Measurements from ENCODE around the gene TBK1.

Gene TBK1

DNA sequence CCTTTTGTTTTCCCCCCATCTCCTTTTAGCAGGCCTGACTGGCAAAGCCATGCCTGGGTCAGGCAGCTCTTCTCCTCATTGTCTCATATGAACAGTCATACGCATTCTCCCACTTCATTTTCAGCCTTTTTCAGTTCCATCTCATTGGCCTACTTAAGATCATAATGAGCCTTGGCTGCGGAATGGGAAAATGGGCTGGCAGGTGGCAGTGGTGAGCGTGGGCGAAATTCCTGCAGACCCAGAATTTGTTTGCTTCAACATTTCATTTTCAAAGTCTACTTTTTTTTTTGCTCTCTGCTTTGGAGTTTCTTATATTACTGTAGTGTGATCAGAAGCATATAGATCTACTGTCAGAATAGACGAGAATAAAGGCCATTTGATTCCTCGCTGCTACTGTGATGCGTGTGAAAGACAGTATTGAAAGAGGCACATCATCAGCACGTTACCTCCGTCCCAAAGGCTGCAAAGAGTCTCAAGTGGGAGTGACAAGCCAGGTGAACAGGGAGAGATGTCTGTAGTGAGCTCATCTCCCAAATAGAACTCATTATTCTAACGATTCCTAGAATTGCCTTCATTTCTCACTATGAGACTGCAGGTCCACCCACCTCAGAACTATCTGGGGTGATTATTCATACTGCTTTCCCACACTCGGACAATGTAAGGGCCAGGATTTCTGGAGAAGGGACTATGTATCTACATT is 73.7 kb downstream of the TBK1 start:
- H3K9me3 Mint-ChIP-seq, result no peaks in the 10 kb centered on the region
- peaks cover 10% of the 10 kb centered on the region for H3K27me3 Mint-ChIP-seq (ENCODE audit: low read depth)
- no peak overlapping the region for H3K4me3 Mint-ChIP-seq
- no peak overlapping the region for H3K27ac Mint-ChIP-seq
- no peaks in the 10 kb centered on the region for H3K36me3 Mint-ChIP-seq (ENCODE audit: low read depth)
- H3K4me1 Mint-ChIP-seq, result peaks cover 19% of the 10 kb centered on the region
- TF ChIP-seq, protein P1, sequence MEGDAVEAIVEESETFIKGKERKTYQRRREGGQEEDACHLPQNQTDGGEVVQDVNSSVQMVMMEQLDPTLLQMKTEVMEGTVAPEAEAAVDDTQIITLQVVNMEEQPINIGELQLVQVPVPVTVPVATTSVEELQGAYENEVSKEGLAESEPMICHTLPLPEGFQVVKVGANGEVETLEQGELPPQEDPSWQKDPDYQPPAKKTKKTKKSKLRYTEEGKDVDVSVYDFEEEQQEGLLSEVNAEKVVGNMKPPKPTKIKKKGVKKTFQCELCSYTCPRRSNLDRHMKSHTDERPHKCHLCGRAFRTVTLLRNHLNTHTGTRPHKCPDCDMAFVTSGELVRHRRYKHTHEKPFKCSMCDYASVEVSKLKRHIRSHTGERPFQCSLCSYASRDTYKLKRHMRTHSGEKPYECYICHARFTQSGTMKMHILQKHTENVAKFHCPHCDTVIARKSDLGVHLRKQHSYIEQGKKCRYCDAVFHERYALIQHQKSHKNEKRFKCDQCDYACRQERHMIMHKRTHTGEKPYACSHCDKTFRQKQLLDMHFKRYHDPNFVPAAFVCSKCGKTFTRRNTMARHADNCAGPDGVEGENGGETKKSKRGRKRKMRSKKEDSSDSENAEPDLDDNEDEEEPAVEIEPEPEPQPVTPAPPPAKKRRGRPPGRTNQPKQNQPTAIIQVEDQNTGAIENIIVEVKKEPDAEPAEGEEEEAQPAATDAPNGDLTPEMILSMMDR (IDR thresholded peaks at IDR 0.05; ENCODE audit: unreplicated experiment in 3 of 3), result no peak

DNA sequence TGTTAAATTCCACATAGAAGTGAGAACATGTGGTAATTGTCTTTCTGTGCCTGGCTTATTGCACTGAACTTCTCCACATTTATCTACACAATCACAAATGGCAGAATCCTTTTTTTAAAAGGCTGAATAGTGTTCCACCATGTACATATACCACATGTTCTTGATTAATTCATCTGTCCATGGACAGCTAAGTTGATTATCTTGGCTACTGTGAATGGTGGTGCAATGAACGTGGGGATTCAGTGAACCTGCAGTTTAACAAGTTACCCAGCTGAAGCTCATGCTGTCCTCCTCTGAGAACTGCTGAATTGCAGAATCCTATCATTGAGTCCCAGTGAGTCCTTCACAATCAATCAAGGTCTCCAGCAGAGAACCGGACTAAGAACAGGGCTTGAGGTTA is 74.9 kb downstream of the TBK1 start:
- no peak overlapping the region for H3K4me3 Mint-ChIP-seq
- peaks cover 10% of the 10 kb centered on the region for H3K27me3 Mint-ChIP-seq (ENCODE audit: low read depth)
- no peaks in the 10 kb centered on the region for H3K9me3 Mint-ChIP-seq
- no peaks in the 10 kb centered on the region for H3K36me3 Mint-ChIP-seq (ENCODE audit: low read depth)
- H3K4me1 Mint-ChIP-seq, result peaks cover 25% of the 10 kb centered on the region
- TF ChIP-seq, protein P1 (IDR thresholded peaks at IDR 0.05; ENCODE audit: unreplicated experiment in 3 of 3), result no peak
- H3K27ac Mint-ChIP-seq, result no peak overlapping the region

DNA sequence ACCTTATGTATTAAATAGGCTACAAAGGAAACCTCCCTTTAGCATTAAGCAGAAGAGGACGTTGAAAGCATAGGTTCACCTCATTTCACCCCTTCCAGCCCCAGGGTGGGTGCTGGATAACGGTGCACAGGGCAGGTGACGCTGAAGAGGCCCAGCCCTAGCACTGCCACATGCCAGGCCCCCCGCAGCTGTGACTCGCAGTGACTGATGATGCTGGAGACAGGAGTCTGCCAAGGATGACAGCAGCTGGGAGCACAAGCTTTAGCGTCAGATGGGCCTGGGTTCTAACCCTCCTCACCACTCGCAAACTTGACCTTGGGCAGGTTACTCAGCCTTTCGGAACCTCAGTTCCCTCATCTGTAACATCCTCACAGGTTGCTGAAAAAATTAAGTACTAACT is 76.7 kb downstream of the TBK1 start:
- TF ChIP-seq, protein P1 (IDR thresholded peaks at IDR 0.05; ENCODE audit: unreplicated experiment in 3 of 3), result no peak
- Mint-ChIP-seq H3K27ac (no peak overlapping the region), H3K9me3 (no peaks in the 10 kb centered on the region), H3K4me3 (no peak overlapping the region), H3K4me1 (peaks cover 31% of the 10 kb centered on the region), H3K36me3 (ENCODE audit: low read depth) (no peaks in the 10 kb centered on the region), H3K27me3 (ENCODE audit: low read depth) (peaks cover 6% of the 10 kb centered on the region)

DNA sequence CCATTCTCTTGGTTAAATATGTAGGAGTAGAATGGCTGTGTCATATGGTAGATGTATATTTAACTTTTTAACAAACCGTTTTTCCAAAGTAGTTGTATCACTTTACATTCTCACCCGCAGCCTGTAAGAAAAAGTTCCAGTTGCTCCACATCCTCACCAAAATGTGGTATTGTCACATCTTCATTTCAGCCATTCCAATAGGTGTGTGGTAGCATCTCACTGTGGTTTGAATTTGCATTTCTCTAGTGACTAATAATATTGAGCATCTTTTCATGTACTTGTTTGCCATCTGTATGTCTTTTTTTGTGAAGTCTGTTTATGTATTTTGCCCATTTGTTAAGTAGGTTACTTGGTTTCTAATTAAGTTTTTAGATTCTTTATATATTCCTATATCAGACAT is 78.6 kb downstream of the TBK1 start:
- Mint-ChIP-seq H3K36me3 (ENCODE audit: low read depth) (no peaks in the 10 kb centered on the region), H3K4me3 (no peak overlapping the region), H3K27me3 (ENCODE audit: low read depth) (peaks cover 1% of the 10 kb centered on the region), H3K9me3 (no peaks in the 10 kb centered on the region), H3K4me1 (peaks cover 34% of the 10 kb centered on the region), H3K27ac (no peak overlapping the region)
- TF ChIP-seq, protein P1 (IDR thresholded peaks at IDR 0.05; ENCODE audit: unreplicated experiment in 3 of 3), result no peak

DNA sequence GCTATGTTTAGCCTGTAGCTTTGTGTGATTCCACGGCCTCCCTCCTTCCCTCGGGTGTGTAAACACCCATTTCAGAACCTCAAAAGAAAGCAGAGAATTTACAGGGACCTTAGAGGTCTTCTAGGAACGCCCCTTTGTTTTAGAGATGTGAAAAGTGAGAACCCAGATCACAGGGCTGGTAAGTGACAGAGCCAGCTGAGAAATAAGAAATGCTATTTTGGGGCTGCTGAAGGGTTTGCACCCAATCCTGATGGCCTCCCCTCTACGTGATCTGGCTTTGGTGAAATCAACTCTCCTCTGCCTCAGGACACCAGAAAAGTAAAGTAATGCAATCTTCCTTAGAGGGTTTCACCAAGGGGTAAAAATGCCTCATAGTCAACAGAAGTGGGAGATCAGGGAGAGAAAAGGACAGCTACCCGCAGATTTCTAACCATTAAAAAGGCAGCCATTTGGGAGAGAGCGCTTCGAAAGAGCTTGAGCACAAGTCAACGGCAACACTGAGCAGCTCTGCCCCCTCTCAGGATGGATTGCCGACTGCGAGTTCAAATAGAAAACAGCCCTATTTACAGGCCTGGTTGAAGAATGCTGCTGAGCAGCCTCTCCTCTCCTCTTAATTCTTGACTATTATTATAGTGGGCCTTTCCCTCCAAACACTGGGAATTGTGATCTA is 79.9 kb downstream of the TBK1 start:
- peaks cover 33% of the 10 kb centered on the region for H3K4me1 Mint-ChIP-seq
- peak overlapping the region in 2 of 3 experiments; percentile 22 to 47 for H3K4me3 Mint-ChIP-seq
- H3K27ac Mint-ChIP-seq, result peak overlapping the region; percentile 56 to 97 (median 84)
- H3K27me3 Mint-ChIP-seq (ENCODE audit: low read depth), result no peaks in the 10 kb centered on the region
- H3K9me3 Mint-ChIP-seq, result no peaks in the 10 kb centered on the region
- TF ChIP-seq, protein P1 (IDR thresholded peaks at IDR 0.05; ENCODE audit: unreplicated experiment in 3 of 3), result no peak
- H3K36me3 Mint-ChIP-seq (ENCODE audit: low read depth), result no peaks in the 10 kb centered on the region
